Activated naive CD8-positive, alpha-beta T cell (primary cell): ENCODE measurements around the gene TP53TG5.
A peak's percentile ranks its signal among the peaks of the same experiment; 100 is the strongest.

Source experiments
- H3K27ac Mint-ChIP-seq: one replicate; pipeline ENCODE4 v1.8.0; 2021; ENCODE audit warnings: mixed read lengths
- H3K27me3 Mint-ChIP-seq: one replicate; pipeline ENCODE4 v1.8.0; 2021; ENCODE audit warnings: mixed read lengths
- H3K36me3 Mint-ChIP-seq: one replicate; pipeline ENCODE4 v1.8.0; 2021; ENCODE audit warnings: mixed read lengths
- H3K4me1 Mint-ChIP-seq: one replicate; pipeline ENCODE4 v1.8.0; 2021; ENCODE audit warnings: low read depth, mixed read lengths
- H3K4me3 Mint-ChIP-seq: one replicate; pipeline ENCODE4 v1.8.0; 2021; ENCODE audit warnings: mild to moderate bottlenecking, mixed read lengths
- H3K9me3 Mint-ChIP-seq: one replicate; pipeline ENCODE4 v1.8.0; 2021; ENCODE audit warnings: low read depth, mixed read lengths

The TP53TG5 gene

GRCh38 chr20:45390931-45391330 is 12.8 kb upstream of the TP53TG5 start:
- H3K4me3 Mint-ChIP-seq: no peak overlapping the region
- peaks cover 13% of the 10 kb centered on the region for H3K36me3 Mint-ChIP-seq
- peaks cover 10% of the 10 kb centered on the region for H3K4me1 Mint-ChIP-seq
- peaks cover 3% of the 10 kb centered on the region for H3K9me3 Mint-ChIP-seq
- no peak overlapping the region for H3K27ac Mint-ChIP-seq
- no peaks in the 10 kb centered on the region for H3K27me3 Mint-ChIP-seq

- H3K27me3 Mint-ChIP-seq: no peaks in the 10 kb centered on the region
- H3K4me1 Mint-ChIP-seq: peaks cover 10% of the 10 kb centered on the region
- H3K27ac Mint-ChIP-seq: no peak overlapping the region
- no peak overlapping the region for H3K4me3 Mint-ChIP-seq
- peaks cover 3% of the 10 kb centered on the region for H3K9me3 Mint-ChIP-seq
- peaks cover 13% of the 10 kb centered on the region for H3K36me3 Mint-ChIP-seq
These were observed 9.1 kb upstream of the TP53TG5 start for GRCh38 chr20:45387274-45387673.

DNA sequence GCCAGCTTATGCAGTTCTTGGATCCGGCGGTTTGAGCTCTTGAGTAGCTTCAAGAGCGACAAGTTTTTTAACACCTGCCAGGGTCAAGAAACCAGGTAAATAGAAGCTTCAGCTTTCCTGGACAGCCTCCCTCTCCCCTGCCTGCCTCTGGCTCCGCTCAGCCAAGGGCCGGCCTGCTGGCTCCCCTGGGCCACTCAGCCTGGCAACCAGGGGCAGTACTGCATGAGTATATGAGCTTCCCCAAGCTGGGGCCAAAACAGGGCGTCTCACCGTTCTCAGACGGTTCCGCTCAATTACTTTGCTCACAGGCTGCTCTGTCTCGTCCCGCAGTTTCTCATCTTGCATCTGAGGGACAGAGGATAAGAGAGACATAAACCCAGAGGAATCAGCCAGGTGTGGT is 856 bp downstream of the TP53TG5 start:
- H3K36me3 Mint-ChIP-seq: peaks cover 6% of the 10 kb centered on the region
- H3K4me1 Mint-ChIP-seq: peaks cover 17% of the 10 kb centered on the region
- H3K27me3 Mint-ChIP-seq: no peaks in the 10 kb centered on the region
- no peak overlapping the region for H3K4me3 Mint-ChIP-seq
- no peak overlapping the region for H3K27ac Mint-ChIP-seq
- H3K9me3 Mint-ChIP-seq: no peaks in the 10 kb centered on the region

DNA sequence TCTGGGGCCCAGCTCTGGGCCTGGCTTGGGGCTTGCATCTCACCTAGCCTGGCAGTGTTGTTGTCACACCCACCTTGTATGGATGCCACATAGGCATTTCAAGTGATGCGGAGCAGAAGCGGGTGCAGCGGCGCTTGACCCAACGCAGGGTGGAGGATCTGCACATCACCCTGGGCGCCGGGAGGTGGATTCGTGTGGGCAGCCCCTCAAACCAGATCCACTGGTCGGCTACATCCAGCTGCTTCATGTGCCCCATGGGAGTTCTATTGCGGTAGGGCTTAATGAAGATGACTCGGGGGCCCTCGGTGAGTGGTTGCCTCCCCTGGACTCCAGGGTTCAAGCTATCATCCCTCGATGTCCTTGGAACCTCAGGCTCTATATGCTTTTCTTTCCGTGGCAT is 3.2 kb downstream of the TP53TG5 start:
- Mint-ChIP-seq H3K27ac (no peak overlapping the region), H3K4me1 (peaks cover 25% of the 10 kb centered on the region), H3K4me3 (no peak overlapping the region), H3K9me3 (no peaks in the 10 kb centered on the region), H3K36me3 (no peaks in the 10 kb centered on the region), H3K27me3 (no peaks in the 10 kb centered on the region)

DNA sequence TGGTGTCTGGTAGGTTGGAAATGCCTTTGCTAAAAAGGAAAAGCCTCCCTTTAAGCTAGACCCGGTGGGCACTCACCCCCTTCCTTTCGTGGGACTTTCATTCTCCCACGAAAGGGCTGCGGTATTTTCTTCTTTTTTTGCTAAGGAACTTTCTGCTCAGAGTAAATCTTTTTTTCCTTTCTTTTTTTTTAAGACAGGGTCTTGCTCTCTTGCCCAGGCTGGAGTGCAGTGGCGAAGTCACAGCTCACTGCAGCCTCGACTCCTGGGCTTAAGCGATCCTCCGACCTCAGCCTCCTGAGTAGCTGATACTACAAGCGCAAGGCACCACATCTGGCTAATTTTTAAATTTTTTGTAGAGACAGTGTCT is 4.0 kb downstream of the TP53TG5 start:
- Mint-ChIP-seq H3K4me3 (peak overlapping the region; percentile 91), H3K4me1 (peaks cover 28% of the 10 kb centered on the region), H3K27ac (peak overlapping the region; percentile 90), H3K9me3 (no peaks in the 10 kb centered on the region), H3K27me3 (no peaks in the 10 kb centered on the region), H3K36me3 (no peaks in the 10 kb centered on the region)

DNA sequence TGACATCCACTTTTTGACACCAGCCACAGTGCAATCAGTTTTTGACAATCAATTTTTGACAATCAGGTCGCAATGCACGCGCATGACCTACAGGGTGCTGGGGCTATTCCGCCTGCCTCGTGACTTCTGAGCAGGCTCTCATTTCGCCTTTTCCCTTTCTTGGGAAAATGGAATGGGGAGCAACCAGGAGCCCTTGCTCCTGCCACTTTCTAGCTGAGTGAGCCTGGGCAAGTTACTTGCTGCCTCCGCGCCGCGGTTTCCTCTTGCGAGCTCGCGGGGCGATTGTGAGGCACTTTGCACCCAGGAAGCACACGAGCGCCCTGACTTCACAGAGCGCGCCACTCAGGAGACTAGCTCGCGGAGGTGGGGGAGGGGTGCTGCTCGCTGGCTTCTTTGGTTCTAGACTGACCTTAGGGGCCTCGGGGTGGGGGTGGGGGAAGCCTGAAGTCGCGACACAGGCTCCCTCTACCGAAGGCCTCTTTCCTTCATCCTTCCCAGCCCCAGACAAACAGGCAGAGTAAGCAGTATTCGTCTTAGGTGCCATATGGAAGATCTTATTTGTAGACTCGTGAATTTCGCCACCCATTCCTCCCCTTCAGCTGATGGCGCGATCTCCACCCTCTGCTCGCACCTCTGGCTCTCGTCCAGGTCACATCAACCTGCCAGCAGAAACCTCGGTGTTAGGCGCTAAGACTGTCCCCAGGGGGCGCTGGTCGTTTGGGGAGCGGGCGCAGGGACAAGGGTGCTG is 4.6 kb downstream of the TP53TG5 start:
- Mint-ChIP-seq H3K4me3 (peak overlapping the region; percentile 91), H3K4me1 (peaks cover 33% of the 10 kb centered on the region), H3K27me3 (no peaks in the 10 kb centered on the region), H3K27ac (peak overlapping the region; percentile 90), H3K36me3 (no peaks in the 10 kb centered on the region), H3K9me3 (no peaks in the 10 kb centered on the region)

DNA sequence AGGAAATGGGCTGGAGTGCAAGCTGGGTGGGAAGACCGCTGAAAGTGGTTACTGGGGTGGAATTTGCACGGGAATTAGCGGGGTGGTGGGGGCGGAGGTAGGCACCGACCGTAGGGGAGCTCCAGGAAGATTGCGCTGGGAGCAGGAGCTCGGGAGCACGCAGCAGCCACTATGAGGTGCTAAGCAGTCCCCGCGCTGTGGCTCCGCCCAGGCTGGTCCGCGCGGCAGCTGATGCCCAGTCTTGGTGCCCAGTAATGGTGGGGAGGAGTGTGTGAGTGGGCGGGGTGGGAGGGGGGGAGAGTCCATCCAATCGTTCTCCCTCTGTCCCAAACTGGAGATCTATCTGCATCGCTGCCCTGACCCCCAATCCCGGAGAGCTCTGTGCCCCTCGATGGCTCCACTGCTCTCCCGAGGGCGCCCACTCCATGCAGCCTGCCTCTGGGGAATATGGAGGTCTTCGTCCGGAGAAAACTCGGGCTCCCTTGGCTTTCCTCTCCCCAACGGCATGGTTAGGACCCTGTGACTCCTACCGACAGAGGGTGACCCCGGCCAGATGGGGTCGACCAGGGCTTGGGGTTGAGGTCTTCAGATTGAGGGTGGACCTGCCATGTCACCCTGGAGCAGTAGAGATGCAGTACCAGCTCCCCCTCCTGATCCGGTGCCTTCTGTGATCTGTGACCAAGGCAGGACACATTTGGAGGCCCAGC is 5.3 kb downstream of the TP53TG5 start:
- peak overlapping the region; percentile 91 for H3K4me3 Mint-ChIP-seq
- H3K9me3 Mint-ChIP-seq: no peaks in the 10 kb centered on the region
- peaks cover 4% of the 10 kb centered on the region for H3K36me3 Mint-ChIP-seq
- H3K27ac Mint-ChIP-seq: peak overlapping the region; percentile 90
- peaks cover 40% of the 10 kb centered on the region for H3K4me1 Mint-ChIP-seq
- H3K27me3 Mint-ChIP-seq: no peaks in the 10 kb centered on the region

GRCh38 chr20:45372241-45372640 is 5.9 kb downstream of the TP53TG5 start:
- peaks cover 4% of the 10 kb centered on the region for H3K36me3 Mint-ChIP-seq
- no peaks in the 10 kb centered on the region for H3K27me3 Mint-ChIP-seq
- no peak overlapping the region for H3K27ac Mint-ChIP-seq
- H3K4me1 Mint-ChIP-seq: peaks cover 46% of the 10 kb centered on the region
- H3K9me3 Mint-ChIP-seq: no peaks in the 10 kb centered on the region
- peak overlapping the region; percentile 53 for H3K4me3 Mint-ChIP-seq

DNA sequence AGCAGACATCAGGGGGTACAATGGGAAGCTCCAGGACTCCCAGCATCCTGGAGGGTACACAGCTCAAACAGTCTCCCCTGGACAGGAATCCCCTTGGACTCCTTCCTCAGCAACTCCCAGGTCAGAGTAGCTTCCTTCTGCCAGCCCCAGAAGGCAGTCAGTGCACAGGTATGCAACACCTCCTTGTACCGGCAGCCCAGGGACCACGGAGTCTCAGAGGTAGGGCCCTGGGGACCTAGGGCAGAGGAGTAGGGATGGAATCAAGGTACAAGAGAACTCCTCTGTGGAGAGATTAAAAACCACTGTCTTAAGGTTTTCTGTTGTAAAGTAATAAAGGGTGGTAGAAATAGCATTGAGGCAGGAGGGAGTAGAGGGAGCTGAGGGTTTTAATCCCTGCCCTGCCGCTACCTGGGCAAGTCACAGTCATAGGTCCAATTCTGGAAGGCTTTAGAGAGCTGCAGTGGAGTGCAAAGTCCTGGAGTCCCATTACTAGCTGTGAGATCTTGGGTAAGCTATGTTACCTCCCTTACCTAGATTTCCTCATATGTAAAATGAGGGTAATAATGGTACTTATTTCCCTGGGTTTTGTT is 7.5 kb downstream of the TP53TG5 start:
- Mint-ChIP-seq H3K4me1 (peaks cover 57% of the 10 kb centered on the region), H3K27me3 (no peaks in the 10 kb centered on the region), H3K4me3 (no peak overlapping the region), H3K9me3 (no peaks in the 10 kb centered on the region), H3K36me3 (peaks cover 4% of the 10 kb centered on the region), H3K27ac (no peak overlapping the region)

DNA sequence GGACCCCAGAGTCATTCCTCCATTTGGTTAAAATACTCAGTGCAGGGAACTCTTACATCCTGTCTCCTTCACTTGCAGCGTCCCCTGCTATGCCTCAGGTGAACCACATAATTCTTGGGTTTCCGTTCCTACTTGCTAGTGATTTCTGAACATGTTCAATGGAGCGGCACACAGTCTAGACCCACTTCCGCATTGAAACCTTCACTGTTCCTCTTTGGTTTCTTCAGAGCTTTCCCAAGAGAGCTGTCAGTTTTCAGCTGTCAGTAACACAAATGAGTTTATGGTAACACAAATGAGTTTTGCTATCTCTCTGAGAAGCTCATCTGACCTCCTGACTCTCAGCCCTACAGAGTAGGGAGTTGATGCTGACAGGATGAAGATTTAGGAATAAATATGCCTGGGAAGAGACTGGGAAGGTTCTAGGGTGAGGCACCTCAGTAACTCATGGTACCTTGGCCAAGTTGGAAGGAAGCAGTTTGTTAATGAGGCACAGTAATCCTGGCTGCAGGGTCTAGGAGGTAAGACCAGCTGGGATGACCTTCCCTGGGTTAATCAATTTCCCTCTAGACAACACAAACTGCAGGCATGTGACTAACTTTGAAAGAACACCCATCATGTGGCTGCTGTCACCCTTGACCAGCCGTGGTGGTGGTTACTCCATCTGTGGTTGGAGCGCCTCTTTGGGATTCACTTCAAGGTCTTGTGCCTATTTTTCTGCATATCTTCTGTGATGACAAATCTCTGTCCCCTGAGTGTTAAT is 9.7 kb downstream of the TP53TG5 start:
- Mint-ChIP-seq H3K27ac (peak overlapping the region; percentile 87), H3K4me1 (peaks cover 67% of the 10 kb centered on the region), H3K27me3 (no peaks in the 10 kb centered on the region), H3K9me3 (no peaks in the 10 kb centered on the region), H3K36me3 (peaks cover 4% of the 10 kb centered on the region), H3K4me3 (peak overlapping the region; percentile 70)

DNA sequence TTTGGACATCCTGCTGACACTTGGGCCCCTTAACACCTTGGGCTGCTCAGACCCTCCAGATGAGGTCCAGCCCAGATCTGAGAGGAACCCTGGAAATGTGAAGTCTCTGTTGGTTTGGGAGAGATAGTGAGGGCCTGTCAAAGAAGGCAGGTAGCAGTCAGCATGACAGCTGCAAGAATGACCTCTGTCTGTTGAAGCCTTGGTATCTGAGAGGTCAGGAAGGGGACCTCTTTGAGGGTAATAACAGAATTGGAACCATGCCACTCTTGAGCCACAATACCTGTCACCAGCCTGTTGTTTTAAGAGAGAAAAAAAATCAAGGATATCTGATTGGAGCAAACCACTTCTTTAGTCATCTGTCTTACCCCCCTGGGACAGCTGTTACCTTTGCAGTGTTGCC is 11.0 kb downstream of the TP53TG5 start:
- peaks cover 4% of the 10 kb centered on the region for H3K36me3 Mint-ChIP-seq
- peak overlapping the region; percentile 64 for H3K27ac Mint-ChIP-seq
- H3K27me3 Mint-ChIP-seq: no peaks in the 10 kb centered on the region
- no peak overlapping the region for H3K4me3 Mint-ChIP-seq
- H3K9me3 Mint-ChIP-seq: no peaks in the 10 kb centered on the region
- H3K4me1 Mint-ChIP-seq: peaks cover 64% of the 10 kb centered on the region

DNA sequence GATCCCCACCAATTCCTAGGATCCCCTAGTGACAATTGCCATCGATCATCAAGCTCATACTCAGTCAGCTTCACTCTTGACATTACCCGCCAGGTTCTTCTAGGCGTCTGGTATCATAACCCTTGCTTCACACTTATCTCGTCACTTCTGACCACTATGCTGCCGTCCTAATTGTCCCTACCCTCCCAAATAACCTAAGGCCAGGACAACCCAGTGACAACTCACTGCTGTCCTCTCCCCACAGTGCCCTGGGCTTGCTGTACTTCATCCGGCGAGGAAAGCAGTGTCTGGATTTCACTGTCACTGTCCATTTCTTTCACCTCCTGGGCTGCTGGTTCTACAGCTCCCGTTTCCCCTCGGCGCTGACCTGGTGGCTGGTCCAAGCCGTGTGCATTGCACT is 11.5 kb downstream of the TP53TG5 start:
- Mint-ChIP-seq H3K9me3 (no peaks in the 10 kb centered on the region), H3K27me3 (no peaks in the 10 kb centered on the region), H3K27ac (peak overlapping the region; percentile 64), H3K36me3 (peaks cover 4% of the 10 kb centered on the region), H3K4me3 (no peak overlapping the region), H3K4me1 (peaks cover 60% of the 10 kb centered on the region)

DNA sequence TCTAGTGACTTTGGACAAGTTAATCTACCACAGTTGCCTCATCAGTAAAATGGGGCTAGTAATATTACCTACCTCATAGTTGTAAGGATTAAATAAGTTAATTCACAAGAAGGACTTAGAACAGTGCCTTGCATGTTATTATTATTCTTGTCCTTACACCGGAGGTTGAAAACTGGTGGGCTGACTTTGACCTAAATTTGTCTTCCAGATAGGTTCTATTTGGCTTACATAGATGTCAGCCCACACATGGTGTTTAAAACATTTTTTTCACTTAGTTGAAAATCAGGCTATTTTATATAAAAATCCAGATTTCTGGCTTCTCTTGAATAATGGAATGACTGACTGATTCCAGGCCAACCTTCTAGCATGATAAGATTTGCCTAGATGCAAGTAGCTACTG is 11.9 kb downstream of the TP53TG5 start:
- no peak overlapping the region for H3K4me3 Mint-ChIP-seq
- H3K27ac Mint-ChIP-seq: peak overlapping the region; percentile 64
- H3K27me3 Mint-ChIP-seq: no peaks in the 10 kb centered on the region
- H3K9me3 Mint-ChIP-seq: no peaks in the 10 kb centered on the region
- peaks cover 4% of the 10 kb centered on the region for H3K36me3 Mint-ChIP-seq
- peaks cover 59% of the 10 kb centered on the region for H3K4me1 Mint-ChIP-seq

DNA sequence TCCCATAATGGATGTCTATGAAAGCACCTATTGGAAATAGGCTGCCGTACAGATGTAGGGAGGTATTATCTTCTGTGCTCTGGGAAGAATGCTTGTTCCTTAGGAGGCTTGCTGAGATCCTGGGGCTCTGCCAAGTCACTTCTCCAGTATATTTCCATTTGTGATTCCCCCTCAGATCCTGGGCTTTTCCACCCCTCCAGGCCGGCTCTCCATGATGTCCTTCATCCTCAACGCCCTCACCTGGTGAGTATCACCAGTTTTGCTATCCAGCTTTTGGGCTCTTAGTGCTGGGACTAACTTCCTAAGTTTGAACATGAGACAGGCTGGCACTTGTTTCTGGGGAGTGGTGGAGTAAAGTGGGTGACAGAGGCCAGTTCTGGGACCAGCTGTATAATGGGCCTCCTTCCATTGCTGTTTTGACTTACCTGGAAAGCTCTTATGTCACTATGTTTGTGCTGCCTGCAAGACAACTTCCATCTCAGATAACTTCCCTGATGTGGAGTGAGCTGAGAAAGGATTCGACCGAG is 12.6 kb downstream of the TP53TG5 start:
- H3K36me3 Mint-ChIP-seq: peaks cover 4% of the 10 kb centered on the region
- peaks cover 57% of the 10 kb centered on the region for H3K4me1 Mint-ChIP-seq
- H3K27ac Mint-ChIP-seq: peak overlapping the region; percentile 54
- H3K9me3 Mint-ChIP-seq: no peaks in the 10 kb centered on the region
- H3K27me3 Mint-ChIP-seq: no peaks in the 10 kb centered on the region
- H3K4me3 Mint-ChIP-seq: peak overlapping the region; percentile 99
